ENCODE measurements around the gene TEAD1. TPM values are rescaled to one million over a fixed set of nuclear protein-coding genes. Genes with fewer than 3 reads are reported as not detected.

The TEAD1 gene
- polyA plus RNA-seq, 2 donors, result 10.4 to 11.2 TPM

GRCh38 chr11:12715131-12715530 is 40.9 kb downstream of the TEAD1 start:
- Histone ChIP-seq H3K4me3 (ENCODE audit: low read depth in 1 of 2, low read length in 2 of 2) (no peak overlapping the region), H3K4me1 (ENCODE audit: control insufficient read depth in 2 of 2, insufficient read depth in 2 of 2, low read length in 1 of 2) (peaks cover 3% of the 10 kb centered on the region in 2 donors), H3K27me3 (ENCODE audit: control insufficient read depth in 1 of 2, insufficient read depth in 2 of 2, low read length in 2 of 2) (no peaks in the 10 kb centered on the region), H3K27ac (ENCODE audit: low read depth in 2 of 2, low read length in 1 of 2) (no peak overlapping the region), H3K9me3 (ENCODE audit: control insufficient read depth in 2 of 2, insufficient read depth in 1 of 2, low read depth in 1 of 2, low read length in 1 of 2) (no peaks in the 10 kb centered on the region), H3K36me3 (ENCODE audit: control insufficient read depth in 2 of 2, insufficient read depth in 2 of 2, low read length in 1 of 2) (no peaks in the 10 kb centered on the region)
- 87 to 88% methylated on average over 4 of the region's 4 CpGs for WGBS, 2 donors

- no peaks in the 10 kb centered on the region for H3K36me3 ChIP-seq (ENCODE audit: control insufficient read depth in 2 of 2, insufficient read depth in 2 of 2, low read length in 1 of 2)
- no peak overlapping the region for H3K27ac ChIP-seq (ENCODE audit: low read depth in 2 of 2, low read length in 1 of 2)
- H3K4me1 ChIP-seq (ENCODE audit: control insufficient read depth in 2 of 2, insufficient read depth in 2 of 2, low read length in 1 of 2), result peaks cover 0 to 3% of the 10 kb centered on the region in 2 donors
- H3K27me3 ChIP-seq (ENCODE audit: control insufficient read depth in 1 of 2, insufficient read depth in 2 of 2, low read length in 2 of 2), result no peaks in the 10 kb centered on the region
- no peaks in the 10 kb centered on the region for H3K9me3 ChIP-seq (ENCODE audit: control insufficient read depth in 2 of 2, insufficient read depth in 1 of 2, low read depth in 1 of 2, low read length in 1 of 2)
- WGBS, 2 donors, result 76 to 78% methylated on average over 11 of the region's 11 CpGs
- H3K4me3 ChIP-seq (ENCODE audit: low read depth in 1 of 2, low read length in 2 of 2), result no peak overlapping the region
These were observed 41.7 kb downstream of the TEAD1 start for GRCh38 chr11:12715941-12716340.

- Histone ChIP-seq H3K27ac (ENCODE audit: low read depth in 2 of 2, low read length in 1 of 2) (no peak overlapping the region), H3K36me3 (ENCODE audit: control insufficient read depth in 2 of 2, insufficient read depth in 2 of 2, low read length in 1 of 2) (no peaks in the 10 kb centered on the region), H3K27me3 (ENCODE audit: control insufficient read depth in 1 of 2, insufficient read depth in 2 of 2, low read length in 2 of 2) (no peaks in the 10 kb centered on the region), H3K4me3 (ENCODE audit: low read depth in 1 of 2, low read length in 2 of 2) (no peak overlapping the region), H3K4me1 (ENCODE audit: control insufficient read depth in 2 of 2, insufficient read depth in 2 of 2, low read length in 1 of 2) (peaks cover 3% of the 10 kb centered on the region in 2 donors), H3K9me3 (ENCODE audit: control insufficient read depth in 2 of 2, insufficient read depth in 1 of 2, low read depth in 1 of 2, low read length in 1 of 2) (no peaks in the 10 kb centered on the region)
- WGBS, 2 donors, result 82 to 90% methylated on average over 6 of the region's 6 CpGs
These were observed 42.6 kb downstream of the TEAD1 start for GRCh38 chr11:12716816-12717215.

GRCh38 chr11:12717851-12718291 is 43.6 kb downstream of the TEAD1 start:
- 70 to 72% methylated on average over 5 of the region's 5 CpGs for WGBS, 2 donors
- Histone ChIP-seq H3K27me3 (ENCODE audit: control insufficient read depth in 1 of 2, insufficient read depth in 2 of 2, low read length in 2 of 2) (no peaks in the 10 kb centered on the region), H3K36me3 (ENCODE audit: control insufficient read depth in 2 of 2, insufficient read depth in 2 of 2, low read length in 1 of 2) (no peaks in the 10 kb centered on the region), H3K27ac (ENCODE audit: low read depth in 2 of 2, low read length in 1 of 2) (no peak overlapping the region), H3K9me3 (ENCODE audit: control insufficient read depth in 2 of 2, insufficient read depth in 1 of 2, low read depth in 1 of 2, low read length in 1 of 2) (no peaks in the 10 kb centered on the region), H3K4me3 (ENCODE audit: low read depth in 1 of 2, low read length in 2 of 2) (no peak overlapping the region), H3K4me1 (ENCODE audit: control insufficient read depth in 2 of 2, insufficient read depth in 2 of 2, low read length in 1 of 2) (peaks cover 3% of the 10 kb centered on the region in 2 donors)

- H3K9me3 ChIP-seq (ENCODE audit: control insufficient read depth in 2 of 2, insufficient read depth in 1 of 2, low read depth in 1 of 2, low read length in 1 of 2), result no peaks in the 10 kb centered on the region
- H3K27me3 ChIP-seq (ENCODE audit: control insufficient read depth in 1 of 2, insufficient read depth in 2 of 2, low read length in 2 of 2), result no peaks in the 10 kb centered on the region
- no peak overlapping the region for H3K4me3 ChIP-seq (ENCODE audit: low read depth in 1 of 2, low read length in 2 of 2)
- 80 to 88% methylated on average over 4 of the region's 4 CpGs for WGBS, 2 donors
- peaks cover 3 to 6% of the 10 kb centered on the region in 2 donors for H3K4me1 ChIP-seq (ENCODE audit: control insufficient read depth in 2 of 2, insufficient read depth in 2 of 2, low read length in 1 of 2)
- H3K36me3 ChIP-seq (ENCODE audit: control insufficient read depth in 2 of 2, insufficient read depth in 2 of 2, low read length in 1 of 2), result no peaks in the 10 kb centered on the region
- H3K27ac ChIP-seq (ENCODE audit: low read depth in 2 of 2, low read length in 1 of 2), result no peak overlapping the region
These were observed 45.0 kb downstream of the TEAD1 start for GRCh38 chr11:12719221-12719620.

GRCh38 chr11:12721816-12722604 is 47.8 kb downstream of the TEAD1 start:
- Histone ChIP-seq H3K9me3 (ENCODE audit: control insufficient read depth in 2 of 2, insufficient read depth in 1 of 2, low read depth in 1 of 2, low read length in 1 of 2) (no peaks in the 10 kb centered on the region), H3K27me3 (ENCODE audit: control insufficient read depth in 1 of 2, insufficient read depth in 2 of 2, low read length in 2 of 2) (no peaks in the 10 kb centered on the region), H3K4me1 (ENCODE audit: control insufficient read depth in 2 of 2, insufficient read depth in 2 of 2, low read length in 1 of 2) (peaks cover 9 to 12% of the 10 kb centered on the region in 2 donors), H3K27ac (ENCODE audit: low read depth in 2 of 2, low read length in 1 of 2) (no peak overlapping the region), H3K36me3 (ENCODE audit: control insufficient read depth in 2 of 2, insufficient read depth in 2 of 2, low read length in 1 of 2) (no peaks in the 10 kb centered on the region), H3K4me3 (ENCODE audit: low read depth in 1 of 2, low read length in 2 of 2) (no peak overlapping the region)
- 79% methylated on average over 7 of the region's 7 CpGs for WGBS, 2 donors

GRCh38 chr11:12723421-12724300 is 49.4 kb downstream of the TEAD1 start:
- WGBS, 2 donors, result 46 to 47% methylated on average over 13 of the region's 13 CpGs
- Histone ChIP-seq H3K27ac (ENCODE audit: low read depth in 2 of 2, low read length in 1 of 2) (peak overlapping the region; percentile 88 to 96), H3K9me3 (ENCODE audit: control insufficient read depth in 2 of 2, insufficient read depth in 1 of 2, low read depth in 1 of 2, low read length in 1 of 2) (no peaks in the 10 kb centered on the region), H3K36me3 (ENCODE audit: control insufficient read depth in 2 of 2, insufficient read depth in 2 of 2, low read length in 1 of 2) (no peaks in the 10 kb centered on the region), H3K4me1 (ENCODE audit: control insufficient read depth in 2 of 2, insufficient read depth in 2 of 2, low read length in 1 of 2) (peaks cover 11 to 12% of the 10 kb centered on the region in 2 donors), H3K4me3 (ENCODE audit: low read depth in 1 of 2, low read length in 2 of 2) (no peak overlapping the region), H3K27me3 (ENCODE audit: control insufficient read depth in 1 of 2, insufficient read depth in 2 of 2, low read length in 2 of 2) (no peaks in the 10 kb centered on the region)

GRCh38 chr11:12724301-12725054 is 50.3 kb downstream of the TEAD1 start:
- no peak overlapping the region for H3K4me3 ChIP-seq (ENCODE audit: low read depth in 1 of 2, low read length in 2 of 2)
- no peaks in the 10 kb centered on the region for H3K9me3 ChIP-seq (ENCODE audit: control insufficient read depth in 2 of 2, insufficient read depth in 1 of 2, low read depth in 1 of 2, low read length in 1 of 2)
- H3K27me3 ChIP-seq (ENCODE audit: control insufficient read depth in 1 of 2, insufficient read depth in 2 of 2, low read length in 2 of 2), result no peaks in the 10 kb centered on the region
- WGBS, 2 donors, result 27 to 41% methylated on average over 14 of the region's 14 CpGs
- peak overlapping the region; percentile 88 to 99 for H3K27ac ChIP-seq (ENCODE audit: low read depth in 2 of 2, low read length in 1 of 2)
- no peaks in the 10 kb centered on the region for H3K36me3 ChIP-seq (ENCODE audit: control insufficient read depth in 2 of 2, insufficient read depth in 2 of 2, low read length in 1 of 2)
- peaks cover 8 to 12% of the 10 kb centered on the region in 2 donors for H3K4me1 ChIP-seq (ENCODE audit: control insufficient read depth in 2 of 2, insufficient read depth in 2 of 2, low read length in 1 of 2)

All from esophagus (tissue), 2 donors.